ENCODE data around the gene SRP54.

The SRP54 gene

GRCh38 chr14:35016568-35016967 lies 33.8 kb downstream of the SRP54 start:
- no peak overlapping the region for H4K91ac ChIP-seq (ENCODE audit: low read depth, low read length, poor library complexity)
- no peaks in the 10 kb centered on the region for H3K79me1 ChIP-seq (ENCODE audit: low read depth, low read length)
- no peak overlapping the region for H3K14ac ChIP-seq (ENCODE audit: low read length)
- no peak overlapping the region for H2BK5ac ChIP-seq (ENCODE audit: low read length)
- H3K18ac ChIP-seq (ENCODE audit: low read length), result no peak overlapping the region
- no peak overlapping the region for H2AK5ac ChIP-seq (ENCODE audit: low read depth, low read length)
- no peak overlapping the region for H3K9ac ChIP-seq (ENCODE audit: low read depth, low read length, poor library complexity)
- no peak overlapping the region for H3K4ac ChIP-seq (ENCODE audit: low read length)
- H3K4me1 ChIP-seq (ENCODE audit: control insufficient read depth in 2 of 2, insufficient read depth in 1 of 2, low read depth in 1 of 2, low read length in 2 of 2), result no peaks in the 10 kb centered on the region
- no peak overlapping the region for H3K4me2 ChIP-seq (ENCODE audit: insufficient read depth, low read length, poor library complexity, severe bottlenecking)
- no peak overlapping the region for H3K27ac ChIP-seq (replicated peaks; ENCODE audit: low read length)
- H3K23ac ChIP-seq (ENCODE audit: low read depth, low read length, poor library complexity), result no peak overlapping the region
- H2BK120ac ChIP-seq (ENCODE audit: low read depth, low read length), result no peak overlapping the region
- peaks cover 4 to 94% of the 10 kb centered on the region in 2 donors for H3K36me3 ChIP-seq (replicated peaks in 1 of 2; ENCODE audit: control insufficient read depth in 2 of 2, insufficient read depth in 2 of 2, low read length in 2 of 2)
- no CpG with 5 or more reads among the region's 1 CpG for whole genome bisulfite sequencing, 2 donors (ENCODE audit: extremely low coverage in 2 of 2, insufficient read length in 2 of 2, insufficient replicate concordance in 1 of 2)
- no peak overlapping the region for H2BK15ac ChIP-seq (ENCODE audit: low read length)
- H4K8ac ChIP-seq (ENCODE audit: low read depth, low read length), result no peak overlapping the region
- no peaks in the 10 kb centered on the region for H3K9me3 ChIP-seq (replicated peaks in 1 of 2; ENCODE audit: control insufficient read depth in 2 of 2, insufficient read depth in 1 of 2, low read depth in 1 of 2, low read length in 2 of 2)
- H2AFZ ChIP-seq (ENCODE audit: low read length), result no peak overlapping the region
- no peak for DNase-seq (ENCODE audit: low spot score)
- H3K4me3 ChIP-seq (ENCODE audit: low read length in 2 of 2), result no peak overlapping the region
- no peaks in the 10 kb centered on the region for H3K27me3 ChIP-seq (ENCODE audit: control insufficient read depth in 3 of 3, insufficient read depth in 3 of 3, low read depth in 1 of 3, low read length in 3 of 3)
- H2BK12ac ChIP-seq (ENCODE audit: low read length), result no peak overlapping the region

GRCh38 chr14:35020713-35021112 lies 37.9 kb downstream of the SRP54 start:
- Histone ChIP-seq H3K27ac (replicated peaks; ENCODE audit: low read length) (no peak overlapping the region), H2BK12ac (ENCODE audit: low read length) (no peak overlapping the region), H3K9me3 (replicated peaks in 1 of 2; ENCODE audit: control insufficient read depth in 2 of 2, insufficient read depth in 1 of 2, low read depth in 1 of 2, low read length in 2 of 2) (no peaks in the 10 kb centered on the region), H3K79me1 (ENCODE audit: low read depth, low read length) (no peaks in the 10 kb centered on the region), H3K4me3 (ENCODE audit: low read length in 2 of 2) (no peak overlapping the region), H3K9ac (ENCODE audit: low read depth, low read length, poor library complexity) (no peak overlapping the region), H2BK120ac (ENCODE audit: low read depth, low read length) (no peak overlapping the region), H4K91ac (ENCODE audit: low read depth, low read length, poor library complexity) (no peak overlapping the region), H3K18ac (ENCODE audit: low read length) (no peak overlapping the region), H3K36me3 (replicated peaks in 1 of 2; ENCODE audit: control insufficient read depth in 2 of 2, insufficient read depth in 2 of 2, low read length in 2 of 2) (peaks cover 5 to 94% of the 10 kb centered on the region in 2 donors), H3K14ac (ENCODE audit: low read length) (no peak overlapping the region), H2BK5ac (ENCODE audit: low read length) (no peak overlapping the region), H4K8ac (ENCODE audit: low read depth, low read length) (no peak overlapping the region), H3K4ac (ENCODE audit: low read length) (no peak overlapping the region), H3K4me1 (ENCODE audit: control insufficient read depth in 2 of 2, insufficient read depth in 1 of 2, low read depth in 1 of 2, low read length in 2 of 2) (no peaks in the 10 kb centered on the region), H3K27me3 (ENCODE audit: control insufficient read depth in 3 of 3, insufficient read depth in 3 of 3, low read depth in 1 of 3, low read length in 3 of 3) (no peaks in the 10 kb centered on the region), H3K23ac (ENCODE audit: low read depth, low read length, poor library complexity) (no peak overlapping the region), H3K4me2 (ENCODE audit: insufficient read depth, low read length, poor library complexity, severe bottlenecking) (no peak overlapping the region), H2AK5ac (ENCODE audit: low read depth, low read length) (no peak overlapping the region), H2BK15ac (ENCODE audit: low read length) (no peak overlapping the region), H2AFZ (ENCODE audit: low read length) (no peak overlapping the region)
- WGBS, 2 donors (ENCODE audit: extremely low coverage in 2 of 2, insufficient read length in 2 of 2, insufficient replicate concordance in 1 of 2), result no CpG with 5 or more reads among the region's 4 CpGs
- no peak for DNase-seq (ENCODE audit: low spot score)

- no peak overlapping the region for H3K23ac ChIP-seq (ENCODE audit: low read depth, low read length, poor library complexity)
- no peak overlapping the region for H3K18ac ChIP-seq (ENCODE audit: low read length)
- H3K79me1 ChIP-seq (ENCODE audit: low read depth, low read length), result no peaks in the 10 kb centered on the region
- H2AK5ac ChIP-seq (ENCODE audit: low read depth, low read length), result no peak overlapping the region
- no peaks in the 10 kb centered on the region for H3K27me3 ChIP-seq (ENCODE audit: control insufficient read depth in 3 of 3, insufficient read depth in 3 of 3, low read depth in 1 of 3, low read length in 3 of 3)
- no peak overlapping the region for H3K4ac ChIP-seq (ENCODE audit: low read length)
- H3K27ac ChIP-seq (replicated peaks; ENCODE audit: low read length), result no peak overlapping the region
- no peak overlapping the region for H2BK15ac ChIP-seq (ENCODE audit: low read length)
- no peak overlapping the region for H3K4me3 ChIP-seq (ENCODE audit: low read length in 2 of 2)
- no peak overlapping the region for H4K91ac ChIP-seq (ENCODE audit: low read depth, low read length, poor library complexity)
- no peak overlapping the region for H3K4me2 ChIP-seq (ENCODE audit: insufficient read depth, low read length, poor library complexity, severe bottlenecking)
- H3K9ac ChIP-seq (ENCODE audit: low read depth, low read length, poor library complexity), result no peak overlapping the region
- no peak overlapping the region for H2BK5ac ChIP-seq (ENCODE audit: low read length)
- H4K8ac ChIP-seq (ENCODE audit: low read depth, low read length), result no peak overlapping the region
- H3K4me1 ChIP-seq (ENCODE audit: control insufficient read depth in 2 of 2, insufficient read depth in 1 of 2, low read depth in 1 of 2, low read length in 2 of 2), result no peaks in the 10 kb centered on the region
- H2BK120ac ChIP-seq (ENCODE audit: low read depth, low read length), result no peak overlapping the region
- H2BK12ac ChIP-seq (ENCODE audit: low read length), result no peak overlapping the region
- DNase-seq (ENCODE audit: low spot score), result no peak
- H3K14ac ChIP-seq (ENCODE audit: low read length), result no peak overlapping the region
- H3K36me3 ChIP-seq (replicated peaks in 1 of 2; ENCODE audit: control insufficient read depth in 2 of 2, insufficient read depth in 2 of 2, low read length in 2 of 2), result peaks cover 8 to 89% of the 10 kb centered on the region in 2 donors
- H2AFZ ChIP-seq (ENCODE audit: low read length), result no peak overlapping the region
- peaks cover 0 to 3% of the 10 kb centered on the region in 2 donors for H3K9me3 ChIP-seq (replicated peaks in 1 of 2; ENCODE audit: control insufficient read depth in 2 of 2, insufficient read depth in 1 of 2, low read depth in 1 of 2, low read length in 2 of 2)
- no CpG with 5 or more reads among the region's 2 CpGs for WGBS, 2 donors (ENCODE audit: extremely low coverage in 2 of 2, insufficient read length in 2 of 2, insufficient replicate concordance in 1 of 2)
These were observed 45.6 kb downstream of the SRP54 start for GRCh38 chr14:35028435-35028834.

- Histone ChIP-seq H3K4me1 (ENCODE audit: control insufficient read depth in 2 of 2, insufficient read depth in 1 of 2, low read depth in 1 of 2, low read length in 2 of 2) (no peaks in the 10 kb centered on the region), H3K36me3 (replicated peaks in 1 of 2; ENCODE audit: control insufficient read depth in 2 of 2, insufficient read depth in 2 of 2, low read length in 2 of 2) (peaks cover 8 to 54% of the 10 kb centered on the region in 2 donors), H3K23ac (ENCODE audit: low read depth, low read length, poor library complexity) (no peak overlapping the region), H3K9me3 (replicated peaks in 1 of 2; ENCODE audit: control insufficient read depth in 2 of 2, insufficient read depth in 1 of 2, low read depth in 1 of 2, low read length in 2 of 2) (peaks cover 2 to 8% of the 10 kb centered on the region in 2 donors), H2BK5ac (ENCODE audit: low read length) (no peak overlapping the region), H2BK12ac (ENCODE audit: low read length) (no peak overlapping the region), H2AFZ (ENCODE audit: low read length) (no peak overlapping the region), H3K27ac (replicated peaks; ENCODE audit: low read length) (no peak overlapping the region), H4K91ac (ENCODE audit: low read depth, low read length, poor library complexity) (no peak overlapping the region), H3K14ac (ENCODE audit: low read length) (no peak overlapping the region), H2AK5ac (ENCODE audit: low read depth, low read length) (no peak overlapping the region), H2BK120ac (ENCODE audit: low read depth, low read length) (no peak overlapping the region), H3K4ac (ENCODE audit: low read length) (no peak overlapping the region), H3K79me1 (ENCODE audit: low read depth, low read length) (no peaks in the 10 kb centered on the region), H3K27me3 (ENCODE audit: control insufficient read depth in 3 of 3, insufficient read depth in 3 of 3, low read depth in 1 of 3, low read length in 3 of 3) (no peaks in the 10 kb centered on the region), H4K8ac (ENCODE audit: low read depth, low read length) (no peak overlapping the region), H3K4me3 (ENCODE audit: low read length in 2 of 2) (no peak overlapping the region), H3K9ac (ENCODE audit: low read depth, low read length, poor library complexity) (no peak overlapping the region), H3K18ac (ENCODE audit: low read length) (no peak overlapping the region), H3K4me2 (ENCODE audit: insufficient read depth, low read length, poor library complexity, severe bottlenecking) (no peak overlapping the region), H2BK15ac (ENCODE audit: low read length) (no peak overlapping the region)
- WGBS, 2 donors (ENCODE audit: extremely low coverage in 2 of 2, insufficient read length in 2 of 2, insufficient replicate concordance in 1 of 2), result no CpG with 5 or more reads among the region's 2 CpGs
- no peak for DNase-seq (ENCODE audit: low spot score)
These were observed 49.8 kb downstream of the SRP54 start for GRCh38 chr14:35032562-35032961.

Data from neuronal stem cell (in vitro differentiated cells).